Osteoblast (primary cell): ENCODE results near the gene BBS12. TPM values are rescaled to one million over a fixed set of nuclear protein-coding genes. Genes with fewer than 3 reads are reported as not detected.

Source experiments
- DNase-seq: peaks from one replicate; pipeline ENCODE4 v3.0.0; 2011; ENCODE audit warnings: low spot score, mixed read lengths; ENCODE audit not compliant: insufficient read length; ENCODE audit errors: missing footprints
- H2AFZ ChIP-seq: 2 replicates; pipeline ENCODE4 v1.6.0; 2011; ENCODE audit warnings: mild to moderate bottlenecking, low read length
- H3K27ac ChIP-seq: 2 replicates; pipeline ENCODE4 v1.5.1; 2011; ENCODE audit warnings: mild to moderate bottlenecking, low read depth, low read length, moderate library complexity
- H3K27me3 ChIP-seq: 2 replicates; pipeline ENCODE4 v1.6.0; 2012; ENCODE audit warnings: mild to moderate bottlenecking, control low read depth, inconsistent platforms, low read length, moderate library complexity; ENCODE audit not compliant: insufficient read depth
- H3K36me3 ChIP-seq: 2 replicates; pipeline ENCODE4 v1.5.1; 2011; ENCODE audit warnings: mild to moderate bottlenecking, low read length, control low read depth, moderate library complexity; ENCODE audit not compliant: insufficient read depth
- H3K4me1 ChIP-seq: 2 replicates; pipeline ENCODE4 v1.5.1; 2011; ENCODE audit warnings: mild to moderate bottlenecking, low read length, control low read depth, moderate library complexity; ENCODE audit not compliant: insufficient read depth
- H3K4me2 ChIP-seq: 2 replicates; pipeline ENCODE4 v1.6.0; 2011; ENCODE audit warnings: mild to moderate bottlenecking, low read length; ENCODE audit not compliant: insufficient read depth
- H3K4me3 ChIP-seq: fragments of 200-600 bp; sonication (generic); 3 replicates; pipeline ENCODE4 v1.5.1; 2012; ENCODE audit warnings: mild to moderate bottlenecking, low read length, inconsistent platforms; ENCODE audit not compliant: insufficient read depth
- H3K79me2 ChIP-seq: 2 replicates; pipeline ENCODE4 v1.6.0; 2012; ENCODE audit warnings: mild to moderate bottlenecking, low read length, control low read depth, inconsistent platforms; ENCODE audit not compliant: insufficient read depth
- H3K9me3 ChIP-seq: 2 replicates; pipeline ENCODE4 v1.5.1; 2011; ENCODE audit warnings: low read depth, low read length, control low read depth
- H4K20me1 ChIP-seq: 2 replicates; pipeline ENCODE4 v1.6.0; 2012; ENCODE audit warnings: mild to moderate bottlenecking, low read length, control low read depth; ENCODE audit not compliant: insufficient read depth
- total RNA-seq: library from RNA; depleted of rRNA; stranded (reverse); fragments of >200 nt; gene quantifications from 2 replicates; pipeline ENCODE4 v1.2.3, GENCODE V29; 2012
- TF ChIP-seq, protein P1 (sequence below): IDR thresholded peaks from 2 replicates; pipeline ENCODE4 v1.5.1; 2011; ENCODE audit warnings: mild to moderate bottlenecking, low read depth, low read length, moderate library complexity; ENCODE audit errors: extremely low read depth

Gene BBS12
- total RNA-seq, 1 donor, result 9.4 TPM

DNA sequence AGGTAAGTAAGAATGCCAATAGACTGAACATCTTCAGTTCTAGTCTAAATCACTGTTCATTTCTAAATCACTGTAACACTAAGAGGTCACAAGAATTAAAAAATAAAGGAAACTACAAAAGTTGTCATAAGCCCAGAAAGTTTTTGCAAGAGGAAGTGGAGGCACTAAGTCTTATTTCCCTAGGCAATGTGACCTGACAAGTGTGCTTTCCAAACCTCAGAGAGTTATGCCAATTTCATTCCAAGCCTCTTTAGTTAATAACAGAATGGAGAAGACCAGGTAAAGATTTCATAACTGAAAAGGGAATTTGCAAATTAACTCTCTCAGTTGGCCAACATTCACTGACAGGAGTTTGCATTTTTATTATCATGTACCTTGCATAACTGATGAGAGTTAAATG, 40.5 kb downstream of the BBS12 start:
- DNase-seq, result peak; percentile 38
- H3K4me2 ChIP-seq, result no peak overlapping the region
- no peaks in the 10 kb centered on the region for H3K36me3 ChIP-seq
- H3K79me2 ChIP-seq, result no peaks in the 10 kb centered on the region
- peak overlapping the region; percentile 92 for H3K27ac ChIP-seq
- no peak overlapping the region for H3K4me3 ChIP-seq
- peaks cover 35% of the 10 kb centered on the region for H3K4me1 ChIP-seq
- H3K9me3 ChIP-seq, result no peaks in the 10 kb centered on the region
- H3K27me3 ChIP-seq, result no peaks in the 10 kb centered on the region
- TF ChIP-seq, protein P1, sequence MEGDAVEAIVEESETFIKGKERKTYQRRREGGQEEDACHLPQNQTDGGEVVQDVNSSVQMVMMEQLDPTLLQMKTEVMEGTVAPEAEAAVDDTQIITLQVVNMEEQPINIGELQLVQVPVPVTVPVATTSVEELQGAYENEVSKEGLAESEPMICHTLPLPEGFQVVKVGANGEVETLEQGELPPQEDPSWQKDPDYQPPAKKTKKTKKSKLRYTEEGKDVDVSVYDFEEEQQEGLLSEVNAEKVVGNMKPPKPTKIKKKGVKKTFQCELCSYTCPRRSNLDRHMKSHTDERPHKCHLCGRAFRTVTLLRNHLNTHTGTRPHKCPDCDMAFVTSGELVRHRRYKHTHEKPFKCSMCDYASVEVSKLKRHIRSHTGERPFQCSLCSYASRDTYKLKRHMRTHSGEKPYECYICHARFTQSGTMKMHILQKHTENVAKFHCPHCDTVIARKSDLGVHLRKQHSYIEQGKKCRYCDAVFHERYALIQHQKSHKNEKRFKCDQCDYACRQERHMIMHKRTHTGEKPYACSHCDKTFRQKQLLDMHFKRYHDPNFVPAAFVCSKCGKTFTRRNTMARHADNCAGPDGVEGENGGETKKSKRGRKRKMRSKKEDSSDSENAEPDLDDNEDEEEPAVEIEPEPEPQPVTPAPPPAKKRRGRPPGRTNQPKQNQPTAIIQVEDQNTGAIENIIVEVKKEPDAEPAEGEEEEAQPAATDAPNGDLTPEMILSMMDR, result no peak
- H4K20me1 ChIP-seq, result no peaks in the 10 kb centered on the region
- peak overlapping the region; percentile 81 for H2AFZ ChIP-seq

DNA sequence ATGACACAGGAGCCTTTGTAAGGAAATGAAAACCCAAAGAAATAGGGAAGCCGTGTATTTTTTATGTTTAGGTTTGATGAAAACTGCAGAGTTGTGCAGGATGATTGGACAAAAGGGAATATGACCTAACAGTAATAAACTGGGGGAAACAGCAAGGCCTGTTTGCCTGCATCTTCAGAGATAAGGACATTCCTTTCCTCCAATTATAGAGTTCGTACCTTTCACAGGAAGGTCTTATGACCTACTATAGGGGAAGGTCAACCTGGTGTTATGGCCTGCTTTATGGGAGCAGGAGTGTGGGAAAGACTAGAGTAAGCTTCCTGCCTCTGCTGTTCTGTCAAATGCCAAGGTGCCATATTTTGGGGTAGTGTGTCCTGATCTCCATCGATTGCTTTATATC, 42.5 kb downstream of the BBS12 start:
- H3K9me3 ChIP-seq, result no peaks in the 10 kb centered on the region
- H3K4me3 ChIP-seq, result no peak overlapping the region
- H2AFZ ChIP-seq, result no peak overlapping the region
- H4K20me1 ChIP-seq, result no peaks in the 10 kb centered on the region
- TF ChIP-seq, protein P1, result no peak
- H3K27me3 ChIP-seq, result no peaks in the 10 kb centered on the region
- H3K4me1 ChIP-seq, result peaks cover 43% of the 10 kb centered on the region
- H3K27ac ChIP-seq, result no peak overlapping the region
- H3K36me3 ChIP-seq, result no peaks in the 10 kb centered on the region
- no peak overlapping the region for H3K4me2 ChIP-seq
- H3K79me2 ChIP-seq, result no peaks in the 10 kb centered on the region
- no peak for DNase-seq

DNA sequence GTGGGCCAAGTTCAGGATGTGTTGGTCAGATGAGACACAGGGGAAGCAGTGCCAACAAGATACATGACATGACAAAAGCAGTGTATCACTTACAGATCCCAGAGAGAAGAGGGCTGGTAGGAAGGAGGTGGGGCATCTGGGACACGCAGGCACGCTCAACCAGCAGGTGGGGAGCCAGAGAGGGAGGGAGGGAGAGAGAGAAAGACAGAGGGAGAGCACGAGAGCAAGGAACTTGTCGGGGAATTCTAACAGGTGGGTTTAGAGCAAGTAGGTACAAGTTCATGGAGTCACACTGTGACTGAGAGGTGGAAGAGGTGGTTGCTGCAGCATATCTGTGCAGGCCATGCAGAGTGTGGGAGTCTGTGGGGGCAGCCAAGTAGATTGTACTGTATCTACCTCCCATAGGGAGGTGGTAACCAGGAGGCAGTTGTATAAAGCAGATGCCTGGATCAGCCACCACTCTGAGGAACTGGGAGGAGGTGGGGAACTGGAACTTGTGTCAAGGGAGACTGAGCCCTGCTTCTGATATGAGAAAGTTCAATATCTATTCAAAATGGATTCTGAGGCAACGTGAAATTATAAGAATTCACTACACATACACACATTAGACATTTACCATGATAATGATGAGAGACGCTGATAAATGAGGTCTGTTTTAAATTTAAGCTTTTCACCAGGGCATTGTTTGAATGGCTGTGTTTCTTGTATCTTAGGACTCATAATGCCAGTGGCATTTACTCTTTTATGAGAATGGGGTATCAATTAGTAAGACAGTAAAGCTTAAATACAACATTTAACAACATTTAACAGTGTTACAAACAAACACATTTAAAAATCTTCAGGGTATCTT, 43.7 kb downstream of the BBS12 start:
- Histone ChIP-seq H3K27me3 (no peaks in the 10 kb centered on the region), H2AFZ (peak overlapping the region; percentile 34), H3K4me1 (peaks cover 43% of the 10 kb centered on the region), H3K79me2 (no peaks in the 10 kb centered on the region), H3K27ac (peak overlapping the region; percentile 57), H3K4me2 (no peak overlapping the region), H3K36me3 (no peaks in the 10 kb centered on the region), H3K9me3 (no peaks in the 10 kb centered on the region), H3K4me3 (no peak overlapping the region), H4K20me1 (no peaks in the 10 kb centered on the region)
- DNase-seq, result no peak
- TF ChIP-seq, protein P1, result no peak

DNA sequence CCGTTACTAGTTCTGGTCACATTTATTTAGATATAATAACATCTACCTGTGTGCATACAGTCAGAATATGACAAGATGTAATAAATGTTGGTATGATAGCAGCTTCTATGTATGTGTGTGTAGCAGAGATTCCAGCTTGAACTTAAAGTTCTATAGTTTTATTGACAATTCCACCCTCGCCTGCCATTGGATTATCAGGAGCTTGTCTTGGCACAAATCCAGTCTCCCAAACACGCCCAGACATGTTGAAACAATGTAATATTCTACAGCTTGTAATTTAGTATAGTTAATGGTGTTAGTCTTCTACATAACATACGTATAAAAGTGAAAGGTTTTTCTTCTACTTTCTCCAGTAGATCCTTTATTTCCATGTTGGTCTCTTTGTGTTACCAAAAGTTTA, 44.4 kb downstream of the BBS12 start:
- no peak overlapping the region for H2AFZ ChIP-seq
- no peaks in the 10 kb centered on the region for H3K9me3 ChIP-seq
- TF ChIP-seq, protein P1, result no peak
- H4K20me1 ChIP-seq, result no peaks in the 10 kb centered on the region
- H3K27me3 ChIP-seq, result no peaks in the 10 kb centered on the region
- no peak overlapping the region for H3K4me3 ChIP-seq
- H3K4me2 ChIP-seq, result no peak overlapping the region
- H3K4me1 ChIP-seq, result peaks cover 37% of the 10 kb centered on the region
- H3K79me2 ChIP-seq, result no peaks in the 10 kb centered on the region
- no peaks in the 10 kb centered on the region for H3K36me3 ChIP-seq
- no peak for DNase-seq
- H3K27ac ChIP-seq, result peak overlapping the region; percentile 57
